HG02970 (cell line): ENCODE data around the gene ARFRP1.

ENCODE experiments used
- ATAC-seq: cut with Tn5 transposase; IDR thresholded peaks from one replicate; pipeline ENCODE4 v1.9.1; 2021; ENCODE audit warnings: mild to moderate bottlenecking, moderate library complexity, moderate number of reproducible peaks; ENCODE audit not compliant: unreplicated experiment, low FRiP score

The ARFRP1 gene

GRCh38 chr20:63693083-63693732 lies 14.6 kb downstream of the ARFRP1 start:
- ATAC-seq: no peak

GRCh38 chr20:63692436-63693082 lies 15.2 kb downstream of the ARFRP1 start:
- no peak for ATAC-seq

- ATAC-seq: no peak
Measured at GRCh38 chr20:63691711-63692435, 15.9 kb downstream of the ARFRP1 start.

GRCh38 chr20:63690898-63691710 lies 16.7 kb downstream of the ARFRP1 start:
- no peak for ATAC-seq

- no peak for ATAC-seq
Measured at GRCh38 chr20:63690003-63690897, 17.5 kb downstream of the ARFRP1 start.

- no peak for ATAC-seq
Measured at GRCh38 chr20:63689046-63690002, 18.5 kb downstream of the ARFRP1 start.

- ATAC-seq: no peak
Measured at GRCh38 chr20:63688228-63689045, 19.3 kb downstream of the ARFRP1 start.

- ATAC-seq: no peak
Measured at GRCh38 chr20:63687419-63688178, 20.2 kb downstream of the ARFRP1 start.

GRCh38 chr20:63686492-63687321 lies 21.1 kb downstream of the ARFRP1 start:
- ATAC-seq: no peak

- ATAC-seq: no peak
Measured at GRCh38 chr20:63686094-63686491, 21.7 kb downstream of the ARFRP1 start.

GRCh38 chr20:63685269-63686026 lies 22.3 kb downstream of the ARFRP1 start:
- no peak for ATAC-seq

- ATAC-seq: no peak
Measured at GRCh38 chr20:63682384-63683139, 25.2 kb downstream of the ARFRP1 start.

GRCh38 chr20:63681609-63682142 lies 26.1 kb downstream of the ARFRP1 start:
- no peak for ATAC-seq

- no peak for ATAC-seq
Measured at GRCh38 chr20:63680857-63681608, 26.7 kb downstream of the ARFRP1 start.
